ENCODE measurements around the gene U2AF2.

DNA sequence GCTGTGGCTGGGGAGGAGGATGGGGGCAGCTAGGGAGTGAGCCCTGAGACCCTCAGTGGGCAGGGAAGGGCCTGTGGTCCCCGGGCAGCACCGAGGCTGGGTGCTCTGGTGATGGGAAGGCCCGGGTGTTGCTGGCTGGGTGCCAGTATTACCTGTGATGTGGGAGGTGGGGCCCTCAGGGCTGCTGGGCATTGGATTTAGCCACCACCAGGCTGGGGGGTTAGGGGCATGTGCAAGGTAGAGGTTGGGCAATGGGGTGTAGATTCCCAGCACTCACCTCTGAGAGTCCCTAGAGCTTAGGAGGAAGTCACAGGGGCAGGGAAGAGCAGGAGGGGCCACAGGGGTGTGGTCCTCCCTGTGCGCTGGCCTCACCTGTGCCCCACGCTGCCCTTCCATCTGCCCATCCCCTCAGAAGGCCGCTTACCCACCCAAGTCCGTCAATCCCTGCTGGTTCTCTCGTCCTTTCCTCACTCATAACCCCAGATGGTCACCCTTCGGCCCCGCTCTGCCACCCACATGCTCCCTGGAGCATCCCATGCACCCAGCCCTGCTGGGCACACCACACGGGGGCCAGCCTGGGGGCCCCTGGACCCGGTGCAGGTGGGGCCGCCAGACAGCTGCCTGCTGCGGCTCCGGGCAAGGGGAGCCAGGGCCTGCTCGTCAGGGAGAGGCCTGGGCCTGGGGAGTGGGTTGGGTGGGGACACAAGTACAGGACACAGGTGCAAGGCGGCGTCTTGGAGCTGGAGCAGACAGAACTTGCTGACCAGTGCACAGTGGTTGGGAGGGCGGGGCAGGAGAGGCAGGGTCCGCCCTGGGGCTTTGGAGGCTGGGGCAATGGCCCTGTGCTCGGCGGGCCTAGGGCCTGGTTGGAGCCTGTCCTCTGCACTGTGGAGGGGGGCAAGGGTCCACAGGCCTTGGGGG lies 32.7 kb downstream of the U2AF2 start:
- TF ChIP-seq, protein P1, sequence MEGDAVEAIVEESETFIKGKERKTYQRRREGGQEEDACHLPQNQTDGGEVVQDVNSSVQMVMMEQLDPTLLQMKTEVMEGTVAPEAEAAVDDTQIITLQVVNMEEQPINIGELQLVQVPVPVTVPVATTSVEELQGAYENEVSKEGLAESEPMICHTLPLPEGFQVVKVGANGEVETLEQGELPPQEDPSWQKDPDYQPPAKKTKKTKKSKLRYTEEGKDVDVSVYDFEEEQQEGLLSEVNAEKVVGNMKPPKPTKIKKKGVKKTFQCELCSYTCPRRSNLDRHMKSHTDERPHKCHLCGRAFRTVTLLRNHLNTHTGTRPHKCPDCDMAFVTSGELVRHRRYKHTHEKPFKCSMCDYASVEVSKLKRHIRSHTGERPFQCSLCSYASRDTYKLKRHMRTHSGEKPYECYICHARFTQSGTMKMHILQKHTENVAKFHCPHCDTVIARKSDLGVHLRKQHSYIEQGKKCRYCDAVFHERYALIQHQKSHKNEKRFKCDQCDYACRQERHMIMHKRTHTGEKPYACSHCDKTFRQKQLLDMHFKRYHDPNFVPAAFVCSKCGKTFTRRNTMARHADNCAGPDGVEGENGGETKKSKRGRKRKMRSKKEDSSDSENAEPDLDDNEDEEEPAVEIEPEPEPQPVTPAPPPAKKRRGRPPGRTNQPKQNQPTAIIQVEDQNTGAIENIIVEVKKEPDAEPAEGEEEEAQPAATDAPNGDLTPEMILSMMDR (conservative IDR thresholded peaks at IDR 0.05; ENCODE audit: low read length) = no peak
- TF ChIP-seq EZH2phosphoT487 (IDR thresholded peaks at IDR 0.05; ENCODE audit: borderline replicate concordance, low read depth, low read length) = no peak

Measured in OCI-LY7 (cell line).